Neuronal stem cell (in vitro differentiated cells): ENCODE measurements around the gene NDUFC1.
"Not testable (repeated sequence)": the region's sequence is repeated elsewhere in the genome, so short reads cannot be mapped to it uniquely, and the experiment has no call there.

ENCODE experiments used
- DNase-seq: peaks from one replicate; pipeline ENCODE4 v3.0.0-alpha.2; 2013; ENCODE audit warnings: low spot score
- H2AFZ ChIP-seq: one replicate; pipeline ENCODE4 v1.6.1; 2013; ENCODE audit warnings: mild to moderate bottlenecking, low read length, inconsistent platforms
- H2AK5ac ChIP-seq: 2 replicates; pipeline ENCODE4 v1.6.1; 2013; ENCODE audit warnings: low read depth, mild to moderate bottlenecking, inconsistent platforms, low read length, moderate library complexity, mixed read lengths
- H2BK120ac ChIP-seq: 2 replicates; pipeline ENCODE4 v1.6.1; 2013; ENCODE audit warnings: low read depth, mild to moderate bottlenecking, inconsistent platforms, low read length, moderate library complexity, mixed read lengths
- H2BK12ac ChIP-seq: one replicate; pipeline ENCODE4 v1.6.1; 2013; ENCODE audit warnings: low read length, inconsistent platforms
- H2BK15ac ChIP-seq: 2 replicates; pipeline ENCODE4 v1.6.1; 2013; ENCODE audit warnings: mild to moderate bottlenecking, low read length, inconsistent platforms, mixed read lengths
- H2BK5ac ChIP-seq: one replicate; pipeline ENCODE4 v1.6.1; 2013; ENCODE audit warnings: inconsistent platforms, mild to moderate bottlenecking, low read length, moderate library complexity
- H3K14ac ChIP-seq: one replicate; pipeline ENCODE4 v1.6.1; 2013; ENCODE audit warnings: low read length, inconsistent platforms
- H3K18ac ChIP-seq: 2 replicates; pipeline ENCODE4 v1.6.1; 2013; ENCODE audit warnings: low read length, inconsistent platforms
- H3K23ac ChIP-seq: 2 replicates; pipeline ENCODE4 v1.6.1; 2013; ENCODE audit warnings: low read depth, mild to moderate bottlenecking, mixed read lengths, low read length, inconsistent platforms; ENCODE audit not compliant: poor library complexity
- H3K27ac ChIP-seq: replicated peaks from 3 replicates; pipeline ENCODE4 v1.5.1; 2013; ENCODE audit warnings: low read length, inconsistent platforms
- H3K27me3 ChIP-seq, 3 experiments: 2 replicates each; pipeline ENCODE4 v1.6.1; 2013; ENCODE audit warnings: low read length in 3 of 3, mild to moderate bottlenecking in 2 of 3, inconsistent platforms in 1 of 3, low read depth in 1 of 3, mixed read lengths in 1 of 3, moderate library complexity in 1 of 3; ENCODE audit not compliant: control insufficient read depth in 3 of 3, insufficient read depth in 3 of 3
- H3K36me3 ChIP-seq, 2 donors: replicated peaks in 1 of 2; 2 replicates each; pipeline ENCODE4 v1.6.1; 2013; ENCODE audit warnings: low read length in 2 of 2; ENCODE audit not compliant: control insufficient read depth in 2 of 2, insufficient read depth in 2 of 2
- H3K4ac ChIP-seq: 2 replicates; pipeline ENCODE4 v1.6.1; 2013; ENCODE audit warnings: inconsistent platforms, mild to moderate bottlenecking, low read length, moderate library complexity
- H3K4me1 ChIP-seq, 2 donors: 1 replicate in 1 of 2; 2 replicates in 1 of 2; pipeline ENCODE4 v1.6.1; 2013; ENCODE audit warnings: low read length in 2 of 2, low read depth in 1 of 2; ENCODE audit not compliant: control insufficient read depth in 2 of 2, insufficient read depth in 1 of 2
- H3K4me2 ChIP-seq: one replicate; pipeline ENCODE4 v1.6.1; 2013; ENCODE audit warnings: mild to moderate bottlenecking, low read length, inconsistent platforms; ENCODE audit not compliant: insufficient read depth, poor library complexity, severe bottlenecking
- H3K4me3 ChIP-seq, 2 donors: 2 replicates each; pipeline ENCODE4 v1.5.1; 2013; ENCODE audit warnings: low read length in 2 of 2, mild to moderate bottlenecking in 2 of 2, inconsistent platforms in 1 of 2, moderate library complexity in 1 of 2
- H3K79me1 ChIP-seq: one replicate; pipeline ENCODE4 v1.6.1; 2013; ENCODE audit warnings: low read depth, mild to moderate bottlenecking, inconsistent platforms, low read length, moderate library complexity
- H3K9ac ChIP-seq: one replicate; pipeline ENCODE4 v1.6.1; 2013; ENCODE audit warnings: mild to moderate bottlenecking, low read depth, low read length, inconsistent platforms; ENCODE audit not compliant: poor library complexity
- H3K9me3 ChIP-seq, 2 donors: replicated peaks in 1 of 2; 2 replicates each; pipeline versions ENCODE3 to v1.6.1; 2013; ENCODE audit warnings: low read length in 2 of 2, mild to moderate bottlenecking in 2 of 2, inconsistent platforms in 1 of 2, low read depth in 1 of 2, mixed read lengths in 1 of 2, moderate library complexity in 1 of 2; ENCODE audit not compliant: control insufficient read depth in 2 of 2, insufficient read depth in 1 of 2
- H4K8ac ChIP-seq: one replicate; pipeline ENCODE4 v1.6.1; 2013; ENCODE audit warnings: low read depth, mild to moderate bottlenecking, inconsistent platforms, low read length, moderate library complexity
- H4K91ac ChIP-seq: one replicate; pipeline ENCODE4 v1.6.1; 2013; ENCODE audit warnings: low read length, low read depth, mild to moderate bottlenecking, inconsistent platforms; ENCODE audit not compliant: poor library complexity
- WGBS, 2 donors: extraction: QIAGEN DNeasy Blood & Tissue Kit; methylation state at CpG; one replicate each; pipeline ENCODE4 v1.1.7; 2013; ENCODE audit warnings: missing lambda C conversion rate in 2 of 2, mixed read lengths in 1 of 2; ENCODE audit not compliant: insufficient read length in 2 of 2, insufficient replicate concordance in 1 of 2; ENCODE audit errors: extremely low coverage in 2 of 2; 5-methylcytosine and 5-hydroxymethylcytosine counted together

NDUFC1 gene

DNA sequence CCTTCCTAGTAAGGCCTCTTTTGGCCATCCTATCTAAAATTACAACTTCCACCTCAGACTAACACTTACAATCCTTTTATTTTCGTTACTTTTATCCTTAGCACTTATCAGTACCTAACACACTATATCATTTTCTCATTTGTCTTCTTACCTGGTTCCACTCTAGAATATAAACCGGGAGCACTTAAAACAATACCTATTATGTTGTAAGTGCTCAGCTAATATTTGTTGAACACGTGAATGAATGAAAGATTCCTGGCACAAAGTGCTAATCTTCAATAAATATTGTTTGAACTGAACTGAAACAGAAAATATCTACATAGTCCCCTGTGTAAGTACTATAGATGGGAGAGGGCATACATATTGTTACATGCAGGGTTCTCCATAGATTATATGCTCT, 36.6 kb downstream of the NDUFC1 start:
- H4K8ac ChIP-seq = no peak overlapping the region
- no peak overlapping the region for H2BK15ac ChIP-seq
- no peaks in the 10 kb centered on the region for H3K36me3 ChIP-seq
- DNase-seq = no peak
- H3K23ac ChIP-seq = no peak overlapping the region
- no peak overlapping the region for H3K4ac ChIP-seq
- H3K18ac ChIP-seq = no peak overlapping the region
- H3K27me3 ChIP-seq = no peaks in the 10 kb centered on the region
- H4K91ac ChIP-seq = no peak overlapping the region
- H2BK5ac ChIP-seq = no peak overlapping the region
- no peaks in the 10 kb centered on the region for H3K79me1 ChIP-seq
- H3K14ac ChIP-seq = no peak overlapping the region
- H2BK12ac ChIP-seq = no peak overlapping the region
- no peak overlapping the region for H3K4me3 ChIP-seq
- no peak overlapping the region for H3K27ac ChIP-seq
- no peak overlapping the region for H2AFZ ChIP-seq
- no peak overlapping the region for H2BK120ac ChIP-seq
- peaks cover 5% of the 10 kb centered on the region in 2 donors for H3K4me1 ChIP-seq
- no CpG with 5 or more reads among the region's 3 CpGs for WGBS, 2 donors
- H3K9ac ChIP-seq = no peak overlapping the region
- H3K4me2 ChIP-seq = no peak overlapping the region
- H3K9me3 ChIP-seq = no peaks in the 10 kb centered on the region
- no peak overlapping the region for H2AK5ac ChIP-seq

- Histone ChIP-seq H2BK12ac (no peak overlapping the region), H3K4me2 (no peak overlapping the region), H3K4me1 (no peaks in the 10 kb centered on the region), H3K4ac (no peak overlapping the region), H4K91ac (no peak overlapping the region), H3K23ac (no peak overlapping the region), H2AFZ (no peak overlapping the region), H4K8ac (no peak overlapping the region), H3K4me3 (no peak overlapping the region), H3K36me3 (no peaks in the 10 kb centered on the region), H3K9ac (no peak overlapping the region), H2BK120ac (no peak overlapping the region), H3K18ac (no peak overlapping the region), H2BK5ac (no peak overlapping the region), H3K79me1 (no peaks in the 10 kb centered on the region), H3K14ac (no peak overlapping the region), H3K9me3 (no peaks in the 10 kb centered on the region), H2BK15ac (no peak overlapping the region), H3K27me3 (peaks cover 0 to 4% (median 0%) of the 10 kb centered on the region in 3 experiments), H2AK5ac (no peak overlapping the region), H3K27ac (no peak overlapping the region)
- whole genome bisulfite sequencing, 2 donors = no CpG with 5 or more reads among the region's 2 CpGs
- no peak for DNase-seq
Observed at GRCh38 chr4:139256349-139256748, 45.9 kb downstream of the NDUFC1 start.

DNA sequence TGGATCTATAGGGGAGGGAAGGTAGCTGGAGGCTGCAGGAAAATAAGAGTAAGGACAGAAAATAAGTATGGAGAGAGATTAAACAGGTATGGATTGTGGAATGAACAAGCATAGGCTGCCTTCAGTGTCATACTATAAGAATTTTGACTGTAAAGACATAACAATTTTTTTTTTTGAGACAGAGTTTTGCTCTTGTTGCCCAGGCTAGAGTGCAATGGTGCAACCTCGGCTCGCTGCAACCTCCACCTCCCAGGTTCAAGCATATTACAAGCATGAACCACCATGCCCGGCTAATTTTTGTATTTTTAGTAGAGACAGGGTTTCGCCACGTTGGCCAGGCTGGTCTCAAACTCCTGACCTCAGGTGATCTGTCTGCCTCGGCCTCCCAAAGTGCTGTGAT, 46.7 kb downstream of the NDUFC1 start:
- H2BK5ac ChIP-seq, H2BK15ac ChIP-seq, H3K79me1 ChIP-seq, H3K9ac ChIP-seq, H3K4me1 ChIP-seq, H3K36me3 ChIP-seq, H3K18ac ChIP-seq, H3K4ac ChIP-seq, H2AFZ ChIP-seq, H3K27me3 ChIP-seq, H3K9me3 ChIP-seq, H2AK5ac ChIP-seq, H3K4me2 ChIP-seq, H3K4me3 ChIP-seq, H3K14ac ChIP-seq, H3K23ac ChIP-seq, H2BK120ac ChIP-seq, H3K27ac ChIP-seq, H4K91ac ChIP-seq, H4K8ac ChIP-seq, H2BK12ac ChIP-seq, DNase-seq: not testable (repeated sequence)
- WGBS, 2 donors = no CpG with 5 or more reads among the region's 6 CpGs

DNA sequence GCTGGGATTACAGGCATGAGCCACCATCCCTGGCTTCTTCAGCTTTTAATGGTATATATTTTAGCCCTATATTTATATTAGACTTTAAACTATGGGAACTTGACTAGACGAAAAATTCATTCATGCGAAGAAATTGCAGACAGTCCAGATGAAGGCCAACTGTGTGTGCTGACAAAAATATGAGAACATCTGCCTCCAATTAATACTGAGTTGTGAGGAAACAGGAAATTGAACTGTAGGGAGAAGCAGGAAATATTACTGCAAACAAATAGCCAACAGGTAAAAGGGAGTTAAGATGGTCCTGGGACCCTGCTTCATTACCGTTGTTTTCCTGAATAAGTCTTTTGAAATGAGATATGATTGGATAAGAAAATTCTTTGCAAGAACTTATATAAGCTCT, 48.6 kb downstream of the NDUFC1 start:
- Histone ChIP-seq H3K4me3 (no peak overlapping the region), H2BK12ac (no peak overlapping the region), H2BK15ac (no peak overlapping the region), H4K91ac (no peak overlapping the region), H3K9me3 (no peaks in the 10 kb centered on the region), H3K4me1 (no peaks in the 10 kb centered on the region), H4K8ac (no peak overlapping the region), H3K23ac (no peak overlapping the region), H2BK5ac (no peak overlapping the region), H3K27me3 (peaks cover 0 to 4% (median 0%) of the 10 kb centered on the region in 3 experiments), H3K4ac (no peak overlapping the region), H3K18ac (no peak overlapping the region), H3K14ac (no peak overlapping the region), H3K36me3 (no peaks in the 10 kb centered on the region), H3K27ac (no peak overlapping the region), H2AFZ (no peak overlapping the region), H3K4me2 (no peak overlapping the region), H2BK120ac (no peak overlapping the region), H3K9ac (no peak overlapping the region), H2AK5ac (no peak overlapping the region), H3K79me1 (no peaks in the 10 kb centered on the region)
- no CpG with 5 or more reads among the region's 3 CpGs for WGBS, 2 donors
- no peak for DNase-seq
